ENCODE results near the gene CD3D.

DNA sequence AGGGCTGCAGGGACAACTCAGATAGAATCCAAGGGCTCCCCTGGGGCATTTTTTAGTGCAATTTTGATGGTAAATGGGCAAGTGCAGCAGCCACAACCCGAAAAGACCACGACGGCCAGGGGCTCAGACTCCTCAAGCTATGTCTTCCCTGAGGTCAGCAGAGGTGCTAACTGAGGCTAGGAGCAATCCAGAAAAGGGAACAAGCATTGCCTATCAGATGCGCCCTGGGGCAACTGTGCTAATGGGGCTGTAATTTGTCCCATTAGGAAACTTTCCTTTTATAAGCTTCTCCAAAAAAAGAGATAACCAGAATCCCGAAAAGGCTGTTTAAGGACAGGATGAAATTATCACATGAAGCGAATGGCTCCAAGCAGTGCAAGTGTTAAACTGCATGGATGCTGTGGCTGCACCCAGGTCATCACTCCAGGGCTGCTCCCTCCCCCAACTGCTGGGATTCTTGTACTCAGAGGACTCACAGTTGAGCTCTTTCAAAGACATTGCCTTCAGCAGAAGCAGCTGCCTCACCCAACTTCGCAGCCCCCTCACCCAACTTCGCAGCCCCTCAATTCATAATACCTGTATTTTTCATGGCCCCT is 40.8 kb downstream of the CD3D start:
- TF ChIP-seq CHD4 (IDR thresholded peaks at IDR 0.05; ENCODE audit: borderline replicate concordance) (no peak), POLR2A (IDR thresholded peaks at IDR 0.05; ENCODE audit: low read length) (no peak), JUN (IDR thresholded peaks at IDR 0.05) (no peak)
- TF ChIP-seq, protein P1, sequence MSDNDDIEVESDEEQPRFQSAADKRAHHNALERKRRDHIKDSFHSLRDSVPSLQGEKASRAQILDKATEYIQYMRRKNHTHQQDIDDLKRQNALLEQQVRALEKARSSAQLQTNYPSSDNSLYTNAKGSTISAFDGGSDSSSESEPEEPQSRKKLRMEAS (IDR thresholded peaks at IDR 0.05) = no peak
- TF ChIP-seq, protein P2, sequence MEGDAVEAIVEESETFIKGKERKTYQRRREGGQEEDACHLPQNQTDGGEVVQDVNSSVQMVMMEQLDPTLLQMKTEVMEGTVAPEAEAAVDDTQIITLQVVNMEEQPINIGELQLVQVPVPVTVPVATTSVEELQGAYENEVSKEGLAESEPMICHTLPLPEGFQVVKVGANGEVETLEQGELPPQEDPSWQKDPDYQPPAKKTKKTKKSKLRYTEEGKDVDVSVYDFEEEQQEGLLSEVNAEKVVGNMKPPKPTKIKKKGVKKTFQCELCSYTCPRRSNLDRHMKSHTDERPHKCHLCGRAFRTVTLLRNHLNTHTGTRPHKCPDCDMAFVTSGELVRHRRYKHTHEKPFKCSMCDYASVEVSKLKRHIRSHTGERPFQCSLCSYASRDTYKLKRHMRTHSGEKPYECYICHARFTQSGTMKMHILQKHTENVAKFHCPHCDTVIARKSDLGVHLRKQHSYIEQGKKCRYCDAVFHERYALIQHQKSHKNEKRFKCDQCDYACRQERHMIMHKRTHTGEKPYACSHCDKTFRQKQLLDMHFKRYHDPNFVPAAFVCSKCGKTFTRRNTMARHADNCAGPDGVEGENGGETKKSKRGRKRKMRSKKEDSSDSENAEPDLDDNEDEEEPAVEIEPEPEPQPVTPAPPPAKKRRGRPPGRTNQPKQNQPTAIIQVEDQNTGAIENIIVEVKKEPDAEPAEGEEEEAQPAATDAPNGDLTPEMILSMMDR (IDR thresholded peaks at IDR 0.05) = no peak
